DOHH2 (cell line): ENCODE data around the gene TMEM170A.

Source experiments
- H3F3A ChIP-seq: fragments of 200-600 bp; sonication (generic), shearing (Covaris generic); 2 replicates; pipeline ENCODE4 v1.6.0; 2016; ENCODE audit warnings: antibody characterized with exemption, mild to moderate bottlenecking; ENCODE audit not compliant: control insufficient read depth, insufficient read depth
- H3K27ac ChIP-seq: fragments of 200-600 bp; sonication (generic); 2 replicates; pipeline ENCODE4 v1.5.1; 2014; ENCODE audit warnings: low read depth, mild to moderate bottlenecking, low read length, moderate library complexity
- H3K27me3 ChIP-seq: fragments of 200-600 bp; sonication (generic); 2 replicates; pipeline ENCODE4 v1.6.1; 2014; ENCODE audit warnings: mild to moderate bottlenecking, low read length, mixed read lengths; ENCODE audit not compliant: control insufficient read depth
- H3K36me3 ChIP-seq: fragments of 200-600 bp; sonication (generic); 2 replicates; pipeline ENCODE4 v1.6.1; 2014; ENCODE audit warnings: mild to moderate bottlenecking, low read length, moderate library complexity, mixed read lengths; ENCODE audit not compliant: control insufficient read depth
- H3K4me1 ChIP-seq: fragments of 200-600 bp; sonication (generic); 2 replicates; pipeline ENCODE4 v1.6.1; 2014; ENCODE audit warnings: mild to moderate bottlenecking, low read length, mixed read lengths; ENCODE audit not compliant: control insufficient read depth
- H3K4me2 ChIP-seq: fragments of 200-600 bp; sonication (generic); 2 replicates; pipeline ENCODE4 v1.6.0; 2014; ENCODE audit warnings: mild to moderate bottlenecking, low read length, moderate library complexity
- H3K4me3 ChIP-seq: fragments of 200-600 bp; sonication (generic); 2 replicates; pipeline ENCODE4 v1.5.1; 2014; ENCODE audit warnings: mild to moderate bottlenecking, low read length, mixed read lengths
- H3K79me2 ChIP-seq: fragments of 200-600 bp; sonication (generic); 2 replicates; pipeline ENCODE4 v1.6.1; 2014; ENCODE audit warnings: mild to moderate bottlenecking, low read length, mixed read lengths; ENCODE audit not compliant: control insufficient read depth
- H3K9me2 ChIP-seq: fragments of 200-600 bp; sonication (generic); replicated peaks from 2 replicates; pipeline ENCODE4 v1.6.1; 2014; ENCODE audit warnings: mild to moderate bottlenecking, low read length, mixed read lengths; ENCODE audit not compliant: control insufficient read depth
- H3K9me3 ChIP-seq: fragments of 200-600 bp; sonication (generic); 2 replicates; pipeline ENCODE4 v1.6.1; 2014; ENCODE audit warnings: antibody characterized with exemption, low read length, mixed read lengths; ENCODE audit not compliant: control insufficient read depth, insufficient read depth
- H4K20me1 ChIP-seq: fragments of 200-600 bp; sonication (generic); 2 replicates; pipeline ENCODE4 v1.6.0; 2014; ENCODE audit warnings: low read depth, mild to moderate bottlenecking, antibody characterized with exemption, low read length, moderate library complexity; ENCODE audit not compliant: control insufficient read depth, insufficient read depth
- CTCF ChIP-seq: fragments of 200-600 bp; sonication (generic); IDR thresholded peaks from one replicate; pipeline ENCODE4 v1.5.1; 2014; ENCODE audit warnings: antibody characterized with exemption, mild to moderate bottlenecking, low read depth, low read length; ENCODE audit not compliant: poor library complexity, severe bottlenecking
- EZH2phosphoT487 ChIP-seq: fragments of 200-600 bp; sonication (generic); IDR thresholded peaks from 2 replicates; pipeline ENCODE4 v1.6.1; 2017; ENCODE audit warnings: borderline replicate concordance, mild to moderate bottlenecking, antibody characterized with exemption, low read length, moderate library complexity, mixed read lengths

The TMEM170A gene

GRCh38 chr16:75445298-75445697 is 19.2 kb downstream of the TMEM170A start:
- Histone ChIP-seq H3K27ac (no peak overlapping the region), H3K4me2 (no peak overlapping the region), H3K4me1 (no peaks in the 10 kb centered on the region), H3K79me2 (no peaks in the 10 kb centered on the region), H3F3A (no peaks in the 10 kb centered on the region; the same call in 1 of the 2 replicates), H3K36me3 (peaks cover 12% of the 10 kb centered on the region), H3K4me3 (no peak overlapping the region), H3K9me2 (no peaks in the 10 kb centered on the region), H4K20me1 (peaks cover 5% of the 10 kb centered on the region; the same call in 1 of the 2 replicates), H3K27me3 (no peaks in the 10 kb centered on the region), H3K9me3 (no peaks in the 10 kb centered on the region)
- TF ChIP-seq EZH2phosphoT487: no peak
- no peak for TF ChIP-seq CTCF

- no peaks in the 10 kb centered on the region for H4K20me1 ChIP-seq
- no peaks in the 10 kb centered on the region for H3K4me1 ChIP-seq
- no peak overlapping the region for H3K4me3 ChIP-seq
- H3K9me3 ChIP-seq: no peaks in the 10 kb centered on the region
- H3K9me2 ChIP-seq: no peaks in the 10 kb centered on the region
- H3K36me3 ChIP-seq: peaks cover 6% of the 10 kb centered on the region
- no peaks in the 10 kb centered on the region; the same call in 1 of the 2 replicates for H3F3A ChIP-seq
- H3K27ac ChIP-seq: no peak overlapping the region
- no peak for TF ChIP-seq EZH2phosphoT487
- no peak for TF ChIP-seq CTCF
- no peaks in the 10 kb centered on the region for H3K27me3 ChIP-seq
- H3K79me2 ChIP-seq: no peaks in the 10 kb centered on the region
- H3K4me2 ChIP-seq: no peak overlapping the region
These were observed 21.2 kb downstream of the TMEM170A start for GRCh38 chr16:75443298-75443697.

GRCh38 chr16:75433732-75434413 is 30.6 kb downstream of the TMEM170A start:
- Histone ChIP-seq H4K20me1 (no peaks in the 10 kb centered on the region), H3K4me3 (peak overlapping the region; percentile 94), H3K9me3 (no peaks in the 10 kb centered on the region), H3F3A (no peaks in the 10 kb centered on the region), H3K4me1 (peaks cover 32% of the 10 kb centered on the region), H3K79me2 (peaks cover 46% of the 10 kb centered on the region), H3K9me2 (no peaks in the 10 kb centered on the region), H3K36me3 (no peaks in the 10 kb centered on the region), H3K4me2 (peak overlapping the region; percentile 98), H3K27me3 (no peaks in the 10 kb centered on the region), H3K27ac (peak overlapping the region; percentile 69)
- TF ChIP-seq CTCF (no peak), EZH2phosphoT487 (no peak)
